ENCODE data around the gene CAPN14. TPM values are rescaled to one million over a fixed set of nuclear protein-coding genes. Genes with fewer than 3 reads are reported as not detected.

Gene CAPN14
- total and polyA plus RNA-seq, 3 donors from 2014 or later: 0.36 to 1.1 (median 0.47) TPM

- Histone ChIP-seq H3K4me3 (no peak overlapping the region), H3K36me3 (ENCODE audit: low read depth, missing control alignments) (no peaks in the 10 kb centered on the region), H3K4me1 (no peaks in the 10 kb centered on the region), H3K9me3 (no peaks in the 10 kb centered on the region), H3K27me3 (no peaks in the 10 kb centered on the region), H3K27ac (no peak overlapping the region)
- 95 to 97% methylated on average over 10 of the region's 10 CpGs for whole genome bisulfite sequencing, 2 donors
- no peak for DNase-seq
- intact Hi-C loops (cut with DNase I; ENCODE audit: low total_unique reads): no loop called here
- TF ChIP-seq CTCF (IDR thresholded peaks at IDR 0.05): no peak
- TF ChIP-seq POLR2A (IDR thresholded peaks at IDR 0.05): no peak
Measured at GRCh38 chr2:31244101-31244500, 26.8 kb upstream of the CAPN14 start.

GRCh38 chr2:31243053-31243452 lies 25.7 kb upstream of the CAPN14 start:
- no peak for DNase-seq
- H3K4me1 ChIP-seq: no peaks in the 10 kb centered on the region
- intact Hi-C loops (cut with DNase I; ENCODE audit: low total_unique reads): no loop called here
- TF ChIP-seq CTCF (IDR thresholded peaks at IDR 0.05) (no peak), POLR2A (IDR thresholded peaks at IDR 0.05) (no peak)
- no peak overlapping the region for H3K4me3 ChIP-seq
- 89 to 92% methylated on average over 5 of the region's 5 CpGs for WGBS, 2 donors
- H3K27me3 ChIP-seq: no peaks in the 10 kb centered on the region
- H3K36me3 ChIP-seq (ENCODE audit: low read depth, missing control alignments): no peaks in the 10 kb centered on the region
- no peak overlapping the region for H3K27ac ChIP-seq
- H3K9me3 ChIP-seq: no peaks in the 10 kb centered on the region

- Histone ChIP-seq H3K27ac (no peak overlapping the region), H3K9me3 (no peaks in the 10 kb centered on the region)
- intact Hi-C loops (cut with DNase I; ENCODE audit: low total_unique reads): no loop called here
Measured at GRCh38 chr2:31241625-31242270, 24.4 kb upstream of the CAPN14 start.

GRCh38 chr2:31240381-31241365 lies 23.4 kb upstream of the CAPN14 start:
- H3K4me1 ChIP-seq: no peaks in the 10 kb centered on the region
- H3K4me3 ChIP-seq: no peak overlapping the region
- no peaks in the 10 kb centered on the region for H3K9me3 ChIP-seq
- no peak overlapping the region for H3K27ac ChIP-seq
- DNase-seq: no peak
- 78 to 80% methylated on average over 7 to 11 of the region's 11 CpGs for WGBS, 2 donors
- intact Hi-C loops (cut with DNase I; ENCODE audit: low total_unique reads): no loop called here
- TF ChIP-seq CTCF (IDR thresholded peaks at IDR 0.05): no peak
- H3K27me3 ChIP-seq: no peaks in the 10 kb centered on the region
- no peaks in the 10 kb centered on the region for H3K36me3 ChIP-seq (ENCODE audit: low read depth, missing control alignments)

More at GRCh38 chr2:31241625-31242270, 24.4 kb upstream of the CAPN14 start:
- H3K4me1 ChIP-seq: no peaks in the 10 kb centered on the region
- no peak for TF ChIP-seq POLR2A (IDR thresholded peaks at IDR 0.05)
- no peaks in the 10 kb centered on the region for H3K27me3 ChIP-seq
- 80 to 84% methylated on average over 7 to 10 of the region's 10 CpGs for WGBS, 2 donors
- DNase-seq: no peak
- no peak overlapping the region for H3K4me3 ChIP-seq
- no peaks in the 10 kb centered on the region for H3K36me3 ChIP-seq (ENCODE audit: low read depth, missing control alignments)

GRCh38 chr2:31239593-31240177 lies 22.4 kb upstream of the CAPN14 start:
- intact Hi-C loops (cut with DNase I; ENCODE audit: low total_unique reads): no loop called here
- Histone ChIP-seq H3K27me3 (no peaks in the 10 kb centered on the region), H3K27ac (no peak overlapping the region), H3K4me1 (peaks cover 2% of the 10 kb centered on the region), H3K9me3 (no peaks in the 10 kb centered on the region), H3K4me3 (no peak overlapping the region), H3K36me3 (ENCODE audit: low read depth, missing control alignments) (no peaks in the 10 kb centered on the region)
- no peak for DNase-seq
- 76 to 86% methylated on average over 22 of the region's 22 CpGs for WGBS, 2 donors
- no peak for TF ChIP-seq POLR2A (IDR thresholded peaks at IDR 0.05)
- TF ChIP-seq CTCF (IDR thresholded peaks at IDR 0.05): no peak

Measured in testis (tissue), 3 donors.